Tibial nerve (tissue), 4 donors: Measurements from ENCODE around the gene KCNH2. TPM values are rescaled to one million over a fixed set of nuclear protein-coding genes. Genes with fewer than 3 reads are reported as not detected.

Experiments used
- DNase-seq, 2 donors: peaks; one replicate each; pipeline ENCODE4 v3.0.0-alpha.2; 2019; ENCODE audit warnings: low spot score in 2 of 2
- H3K27ac ChIP-seq, 4 donors: fragments of 200-600 bp; sonication (generic) in 3 of 4; one replicate each; pipeline ENCODE4 v1.5.1; 2017 to 2019; ENCODE audit warnings: mild to moderate bottlenecking in 1 of 4
- H3K27me3 ChIP-seq, 2 donors: fragments of 200-600 bp; sonication (generic) in 1 of 2; one replicate each; pipeline versions ENCODE4 v1.5.1 to v1.6.0; 2017 to 2019
- H3K36me3 ChIP-seq, 3 donors: fragments of 200-600 bp; sonication (generic); one replicate each; pipeline ENCODE4 v1.5.1; 2018 to 2019
- H3K4me1 ChIP-seq, 4 donors: fragments of 200-600 bp; sonication (generic) in 3 of 4; one replicate each; pipeline ENCODE4 v1.5.1; 2017 to 2019
- H3K4me3 ChIP-seq, 4 donors: fragments of 200-600 bp; sonication (generic) in 3 of 4; one replicate each; pipeline ENCODE4 v1.5.1; 2017 to 2019; ENCODE audit warnings: mild to moderate bottlenecking in 1 of 4, moderate library complexity in 1 of 4
- H3K9me3 ChIP-seq, 4 donors: fragments of 200-600 bp; sonication (generic) in 3 of 4; one replicate each; pipeline ENCODE4 v1.5.1; 2017 to 2019
- EP300 ChIP-seq, 2 donors: sonication (generic); formaldehyde crosslinking; IDR thresholded peaks; one replicate each; pipeline ENCODE4 v1.6.1; 2017; ENCODE audit warnings: antibody characterized with exemption in 2 of 2, mild to moderate bottlenecking in 1 of 2
- POLR2A ChIP-seq, 2 donors: fragments of 450-650 bp; IDR thresholded peaks; one replicate each; pipeline ENCODE4 v1.6.1; 2017; ENCODE audit warnings: antibody characterized with exemption in 2 of 2, mild to moderate bottlenecking in 2 of 2, moderate library complexity in 2 of 2
- WGBS, 2 donors: methylation state at CpG; one replicate each; pipeline ENCODE4 v1.1.5; 2018; 5-methylcytosine and 5-hydroxymethylcytosine counted together
- total RNA-seq, 4 donors: library from RNA; depleted of rRNA; stranded (reverse); fragments of >200 nt; gene quantifications; one replicate each; pipeline ENCODE4 v1.1.0, GENCODE V29; 2016
- TF ChIP-seq, protein P1 (sequence below), 5 experiments: fragments of 200-600 bp in 3 of 5; fragments of 450-650 bp in 2 of 5; sonication (generic) in 3 of 5; IDR thresholded peaks; one replicate each; pipeline ENCODE4 v1.5.1; 2016 to 2019; ENCODE audit warnings: antibody characterized with exemption in 5 of 5, mild to moderate bottlenecking in 3 of 5, moderate library complexity in 2 of 5

The KCNH2 gene
- total RNA-seq, 4 donors from 2014 or later = 1.5 to 9.0 (median 2.4) TPM

DNA sequence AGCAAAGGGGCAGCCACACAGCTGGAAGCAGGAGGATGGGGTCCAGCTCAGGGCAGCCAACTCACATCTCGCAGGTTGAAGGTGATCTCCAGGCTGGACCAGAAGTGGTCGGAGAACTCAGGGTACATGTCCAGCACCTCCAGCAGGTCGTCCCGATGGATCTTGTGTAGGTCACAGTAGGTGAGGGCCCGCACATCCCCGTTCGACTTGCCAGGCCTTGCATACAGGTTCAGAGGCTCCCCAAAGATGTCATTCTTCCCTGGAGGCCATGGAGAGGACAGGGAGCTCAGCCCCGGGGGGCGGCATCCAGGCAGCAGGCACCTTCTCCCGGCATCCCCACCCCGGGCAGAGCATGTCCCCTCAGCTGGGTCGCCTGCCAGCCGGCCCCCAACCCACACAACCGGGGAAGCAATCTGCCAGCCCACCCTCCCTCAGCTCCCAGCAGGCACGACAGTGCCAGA is 29.3 kb downstream of the KCNH2 start:
- Histone ChIP-seq H3K9me3 (no peaks in the 10 kb centered on the region), H3K36me3 (no peaks in the 10 kb centered on the region), H3K4me3 (no peak overlapping the region), H3K4me1 (peaks cover 0 to 24% (median 19%) of the 10 kb centered on the region in 4 donors), H3K27me3 (peaks cover 0 to 34% of the 10 kb centered on the region in 2 donors), H3K27ac (peak overlapping the region in 1 of 4 donors; percentile 40)
- WGBS, 2 donors = 66 to 79% methylated on average over 3 to 8 of the region's 15 CpGs
- TF ChIP-seq, protein P1, sequence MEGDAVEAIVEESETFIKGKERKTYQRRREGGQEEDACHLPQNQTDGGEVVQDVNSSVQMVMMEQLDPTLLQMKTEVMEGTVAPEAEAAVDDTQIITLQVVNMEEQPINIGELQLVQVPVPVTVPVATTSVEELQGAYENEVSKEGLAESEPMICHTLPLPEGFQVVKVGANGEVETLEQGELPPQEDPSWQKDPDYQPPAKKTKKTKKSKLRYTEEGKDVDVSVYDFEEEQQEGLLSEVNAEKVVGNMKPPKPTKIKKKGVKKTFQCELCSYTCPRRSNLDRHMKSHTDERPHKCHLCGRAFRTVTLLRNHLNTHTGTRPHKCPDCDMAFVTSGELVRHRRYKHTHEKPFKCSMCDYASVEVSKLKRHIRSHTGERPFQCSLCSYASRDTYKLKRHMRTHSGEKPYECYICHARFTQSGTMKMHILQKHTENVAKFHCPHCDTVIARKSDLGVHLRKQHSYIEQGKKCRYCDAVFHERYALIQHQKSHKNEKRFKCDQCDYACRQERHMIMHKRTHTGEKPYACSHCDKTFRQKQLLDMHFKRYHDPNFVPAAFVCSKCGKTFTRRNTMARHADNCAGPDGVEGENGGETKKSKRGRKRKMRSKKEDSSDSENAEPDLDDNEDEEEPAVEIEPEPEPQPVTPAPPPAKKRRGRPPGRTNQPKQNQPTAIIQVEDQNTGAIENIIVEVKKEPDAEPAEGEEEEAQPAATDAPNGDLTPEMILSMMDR (IDR thresholded peaks at IDR 0.05) = no peak
- no peak for TF ChIP-seq EP300 (IDR thresholded peaks at IDR 0.05)
- TF ChIP-seq POLR2A (IDR thresholded peaks at IDR 0.05) = no peak
- no peak for DNase-seq

DNA sequence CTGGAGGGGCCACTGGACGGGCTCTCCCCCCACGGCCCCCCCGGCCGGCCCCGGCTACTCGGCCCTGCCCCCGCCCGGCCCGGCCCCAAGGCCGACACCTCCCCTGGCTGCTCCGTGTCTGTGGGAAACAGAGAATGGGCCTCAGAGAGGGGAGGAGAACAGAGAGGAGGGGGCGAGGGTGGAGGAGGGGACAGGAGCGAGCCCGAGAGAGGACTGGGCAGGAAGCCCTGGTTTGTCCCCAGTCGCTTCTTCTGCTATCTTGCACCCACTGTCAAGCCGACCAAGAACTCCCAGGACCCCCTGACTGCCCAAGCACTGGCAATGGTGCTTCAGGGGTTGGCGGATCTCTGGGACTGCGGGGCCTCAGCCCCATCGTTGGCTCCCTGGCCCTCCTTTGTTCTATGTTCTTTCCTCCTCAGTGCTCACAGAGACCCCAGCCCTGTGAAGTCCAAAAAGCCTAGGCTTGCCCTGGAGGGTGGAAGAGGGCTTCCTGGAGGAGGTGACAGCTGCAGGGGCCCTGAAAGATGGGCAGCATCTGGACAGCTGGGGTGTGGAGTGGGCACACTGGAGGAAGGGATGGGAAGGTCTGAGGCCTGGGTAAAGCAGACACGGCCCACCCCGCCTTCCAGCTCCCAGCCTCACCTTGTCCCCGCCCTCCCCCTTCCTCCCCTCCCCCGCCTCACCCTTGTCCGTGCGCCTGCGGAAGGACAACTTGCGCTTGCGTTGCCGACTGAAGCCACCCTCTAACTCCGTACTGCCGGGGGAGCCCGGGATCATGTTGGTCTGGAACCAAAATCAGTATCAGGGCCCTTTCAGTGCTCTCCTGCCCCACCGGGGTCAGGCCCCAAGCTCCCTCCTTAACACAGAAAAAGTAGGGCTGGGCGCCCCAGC is 30.1 kb downstream of the KCNH2 start:
- 28 to 44% methylated on average over 21 to 28 of the region's 34 CpGs for WGBS, 2 donors
- Histone ChIP-seq H3K27ac (peak overlapping the region in 2 of 4 donors; percentile 36 to 90), H3K9me3 (no peaks in the 10 kb centered on the region), H3K4me1 (peaks cover 0 to 24% (median 19%) of the 10 kb centered on the region in 4 donors), H3K27me3 (peaks cover 0 to 34% of the 10 kb centered on the region in 2 donors), H3K36me3 (no peaks in the 10 kb centered on the region), H3K4me3 (no peak overlapping the region)
- no peak for TF ChIP-seq POLR2A (IDR thresholded peaks at IDR 0.05)
- TF ChIP-seq, protein P1 (IDR thresholded peaks at IDR 0.05) = no peak
- TF ChIP-seq EP300 (IDR thresholded peaks at IDR 0.05) = no peak
- no peak for DNase-seq

DNA sequence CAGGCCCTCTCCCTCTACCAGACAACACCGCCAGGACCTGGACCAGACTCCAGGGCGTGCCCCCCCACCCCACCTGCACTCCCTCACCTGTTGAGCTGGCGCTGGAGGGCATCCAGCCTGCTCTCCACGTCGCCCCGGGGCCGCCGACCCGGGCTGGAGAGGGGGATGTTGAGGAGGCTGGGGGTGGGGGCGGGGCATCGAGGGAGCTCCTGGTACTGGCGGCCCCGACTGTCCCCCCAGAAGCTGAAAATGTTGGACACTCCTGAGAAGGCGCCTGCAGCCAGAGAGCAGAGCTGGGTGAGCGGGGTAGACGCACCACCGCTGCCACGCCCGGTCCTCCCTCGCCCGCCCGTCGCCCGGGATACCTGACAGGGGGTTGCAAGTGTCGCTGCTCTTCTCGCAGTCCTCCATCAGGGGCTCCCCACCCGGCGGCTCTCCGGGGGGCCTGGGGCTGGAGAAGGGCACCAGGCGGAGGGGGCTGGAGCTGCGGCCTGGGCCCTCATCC is 30.8 kb downstream of the KCNH2 start:
- Histone ChIP-seq H3K36me3 (no peaks in the 10 kb centered on the region), H3K9me3 (no peaks in the 10 kb centered on the region), H3K4me3 (no peak overlapping the region), H3K4me1 (peaks cover 0 to 24% (median 19%) of the 10 kb centered on the region in 4 donors), H3K27ac (peak overlapping the region in 2 of 4 donors; percentile 36 to 90), H3K27me3 (peaks cover 0 to 34% of the 10 kb centered on the region in 2 donors)
- WGBS, 2 donors = 30 to 35% methylated on average over 19 to 28 of the region's 31 CpGs
- DNase-seq = no peak
- TF ChIP-seq EP300 (IDR thresholded peaks at IDR 0.05) (no peak), POLR2A (IDR thresholded peaks at IDR 0.05) (no peak)
- TF ChIP-seq, protein P1 (IDR thresholded peaks at IDR 0.05) = no peak

DNA sequence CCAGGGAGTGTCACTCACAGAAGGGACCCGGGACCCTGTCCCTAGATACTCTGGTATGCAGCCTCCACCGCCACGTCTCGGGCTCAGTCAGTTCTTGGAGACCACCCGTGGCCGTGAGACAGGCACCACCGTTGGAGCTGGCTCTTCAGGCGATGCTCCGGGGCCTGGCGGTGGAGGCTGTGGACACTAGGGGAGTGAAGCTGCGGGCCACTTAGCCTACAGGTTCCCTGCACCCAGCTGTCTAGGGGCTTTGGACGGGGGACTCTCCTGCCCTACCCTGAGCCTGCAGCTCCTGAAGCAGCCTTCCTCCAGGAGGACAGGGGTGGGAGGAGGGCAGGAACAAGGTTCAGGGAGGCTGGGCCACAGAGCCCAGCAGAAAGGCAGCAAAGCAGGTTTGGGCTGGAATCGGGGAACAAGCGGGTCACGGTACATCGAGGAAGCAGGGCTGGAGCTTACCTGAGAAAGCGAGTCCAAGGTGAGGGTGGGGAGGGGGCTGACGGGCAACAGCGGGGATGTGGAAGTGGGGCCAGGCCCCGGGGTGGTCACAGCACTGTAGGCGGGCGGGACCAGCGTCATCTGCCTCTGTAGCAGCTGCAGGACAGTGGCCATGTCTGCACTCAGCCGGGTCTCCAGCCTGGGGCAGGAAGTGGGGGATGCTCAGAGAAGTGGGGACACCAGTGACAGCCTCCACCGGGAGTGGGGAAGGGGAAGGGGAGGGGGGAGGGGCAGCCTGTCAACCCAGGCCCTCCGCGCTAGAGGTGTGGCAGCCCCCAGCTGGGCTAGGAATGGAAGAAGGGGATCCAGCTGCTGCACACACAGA is 31.5 kb downstream of the KCNH2 start:
- H3K9me3 ChIP-seq = no peaks in the 10 kb centered on the region
- no peak overlapping the region for H3K4me3 ChIP-seq
- peaks cover 0 to 34% of the 10 kb centered on the region in 2 donors for H3K27me3 ChIP-seq
- H3K4me1 ChIP-seq = peaks cover 0 to 24% (median 19%) of the 10 kb centered on the region in 4 donors
- DNase-seq = no peak
- H3K27ac ChIP-seq = peak overlapping the region; percentile 67 to 90 (median 84)
- H3K36me3 ChIP-seq = no peaks in the 10 kb centered on the region
- TF ChIP-seq EP300 (IDR thresholded peaks at IDR 0.05) (no peak), POLR2A (IDR thresholded peaks at IDR 0.05) (no peak)
- TF ChIP-seq, protein P1 (IDR thresholded peaks at IDR 0.05) = no peak
- 71 to 81% methylated on average over 12 to 27 of the region's 27 CpGs for WGBS, 2 donors
